OCI-LY3 (cell line): ENCODE results near the gene PRSS27.

ENCODE experiments used
- CTCF ChIP-seq: fragments of 200-600, 300-600 bp; sonication (generic); IDR thresholded peaks from 2 replicates; pipeline ENCODE4 v1.5.1; 2014; ENCODE audit warnings: antibody characterized with exemption, low read length, low read depth
- EZH2phosphoT487 ChIP-seq: fragments of 200-600 bp; shearing (Covaris generic); IDR thresholded peaks from 2 replicates; pipeline ENCODE4 v1.6.1; 2018; ENCODE audit warnings: antibody characterized with exemption, mixed run types, low read depth

GRCh38 chr16:2712063-2712441, 8.0 kb downstream of the PRSS27 start:
- no peak for TF ChIP-seq CTCF
- no peak for TF ChIP-seq EZH2phosphoT487
